Osteoblast (primary cell): ENCODE measurements around the gene YIPF2. TPM values are rescaled to one million over a fixed set of nuclear protein-coding genes. Genes with fewer than 3 reads are reported as not detected.
A peak's percentile ranks its signal among the peaks of the same experiment; 100 is the strongest.

Experiments used
- DNase-seq: peaks from one replicate; pipeline ENCODE4 v3.0.0; 2011; ENCODE audit warnings: low spot score, mixed read lengths; ENCODE audit not compliant: insufficient read length; ENCODE audit errors: missing footprints
- H2AFZ ChIP-seq: 2 replicates; pipeline ENCODE4 v1.6.0; 2011; ENCODE audit warnings: mild to moderate bottlenecking, low read length
- H3K27ac ChIP-seq: 2 replicates; pipeline ENCODE4 v1.5.1; 2011; ENCODE audit warnings: mild to moderate bottlenecking, low read depth, low read length, moderate library complexity
- H3K27me3 ChIP-seq: 2 replicates; pipeline ENCODE4 v1.6.0; 2012; ENCODE audit warnings: mild to moderate bottlenecking, control low read depth, inconsistent platforms, low read length, moderate library complexity; ENCODE audit not compliant: insufficient read depth
- H3K36me3 ChIP-seq: 2 replicates; pipeline ENCODE4 v1.5.1; 2011; ENCODE audit warnings: mild to moderate bottlenecking, low read length, control low read depth, moderate library complexity; ENCODE audit not compliant: insufficient read depth
- H3K4me1 ChIP-seq: 2 replicates; pipeline ENCODE4 v1.5.1; 2011; ENCODE audit warnings: mild to moderate bottlenecking, low read length, control low read depth, moderate library complexity; ENCODE audit not compliant: insufficient read depth
- H3K4me2 ChIP-seq: 2 replicates; pipeline ENCODE4 v1.6.0; 2011; ENCODE audit warnings: mild to moderate bottlenecking, low read length; ENCODE audit not compliant: insufficient read depth
- H3K4me3 ChIP-seq: fragments of 200-600 bp; sonication (generic); 3 replicates; pipeline ENCODE4 v1.5.1; 2012; ENCODE audit warnings: mild to moderate bottlenecking, low read length, inconsistent platforms; ENCODE audit not compliant: insufficient read depth
- H3K79me2 ChIP-seq: 2 replicates; pipeline ENCODE4 v1.6.0; 2012; ENCODE audit warnings: mild to moderate bottlenecking, low read length, control low read depth, inconsistent platforms; ENCODE audit not compliant: insufficient read depth
- H3K9me3 ChIP-seq: 2 replicates; pipeline ENCODE4 v1.5.1; 2011; ENCODE audit warnings: low read depth, low read length, control low read depth
- H4K20me1 ChIP-seq: 2 replicates; pipeline ENCODE4 v1.6.0; 2012; ENCODE audit warnings: mild to moderate bottlenecking, low read length, control low read depth; ENCODE audit not compliant: insufficient read depth
- total RNA-seq: library from RNA; depleted of rRNA; stranded (reverse); fragments of >200 nt; gene quantifications from 2 replicates; pipeline ENCODE4 v1.2.3, GENCODE V29; 2012
- TF ChIP-seq, protein P1 (sequence below): IDR thresholded peaks from 2 replicates; pipeline ENCODE4 v1.5.1; 2011; ENCODE audit warnings: mild to moderate bottlenecking, low read depth, low read length, moderate library complexity; ENCODE audit errors: extremely low read depth

Gene YIPF2
- total RNA-seq, 1 donor: 126 TPM

DNA sequence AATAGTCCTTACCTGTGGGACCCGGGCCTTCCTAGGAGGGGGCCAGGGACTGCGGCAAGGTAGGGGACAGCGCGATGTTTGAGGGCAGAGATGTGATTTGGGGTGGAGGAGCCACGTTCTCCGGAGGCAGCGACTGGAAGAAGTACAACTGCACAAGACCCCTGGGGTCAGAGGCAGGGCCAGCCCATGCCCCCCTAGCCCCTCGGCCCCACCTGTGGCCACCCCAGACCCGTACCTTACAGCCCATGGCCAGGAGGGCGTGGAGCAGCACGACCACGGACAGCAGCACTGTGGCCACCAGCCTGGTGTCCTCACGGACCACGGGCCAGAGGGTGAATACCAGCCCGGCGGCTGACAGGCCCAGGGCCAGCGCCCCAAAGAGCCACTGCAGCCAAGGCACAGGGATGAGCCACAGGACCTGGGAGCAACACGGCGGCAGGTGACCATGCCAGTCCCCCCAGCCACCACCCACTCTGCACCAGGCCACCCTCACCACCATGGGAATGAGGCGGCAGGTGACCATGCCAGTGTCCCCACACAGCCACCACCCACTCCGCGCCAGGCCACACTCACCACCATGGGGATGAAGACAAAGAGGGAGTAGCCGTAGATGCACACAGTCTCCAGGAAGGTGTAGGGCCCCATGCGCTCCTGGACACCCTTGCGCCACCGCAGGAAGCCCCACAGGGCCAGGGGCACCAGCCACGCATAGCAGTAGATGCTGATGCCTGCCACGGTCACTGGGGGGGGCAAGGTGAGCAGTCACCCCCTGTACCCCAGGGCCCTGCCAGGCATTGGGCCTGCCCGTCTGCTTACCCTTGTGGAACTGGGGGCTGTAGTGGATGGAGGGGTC is 5.0 kb downstream of the YIPF2 start:
- no peak overlapping the region for H3K4me2 ChIP-seq
- peaks cover 8% of the 10 kb centered on the region for H4K20me1 ChIP-seq
- no peaks in the 10 kb centered on the region for H3K27me3 ChIP-seq
- H3K27ac ChIP-seq: no peak overlapping the region
- DNase-seq: peak; percentile 72
- TF ChIP-seq, protein P1, sequence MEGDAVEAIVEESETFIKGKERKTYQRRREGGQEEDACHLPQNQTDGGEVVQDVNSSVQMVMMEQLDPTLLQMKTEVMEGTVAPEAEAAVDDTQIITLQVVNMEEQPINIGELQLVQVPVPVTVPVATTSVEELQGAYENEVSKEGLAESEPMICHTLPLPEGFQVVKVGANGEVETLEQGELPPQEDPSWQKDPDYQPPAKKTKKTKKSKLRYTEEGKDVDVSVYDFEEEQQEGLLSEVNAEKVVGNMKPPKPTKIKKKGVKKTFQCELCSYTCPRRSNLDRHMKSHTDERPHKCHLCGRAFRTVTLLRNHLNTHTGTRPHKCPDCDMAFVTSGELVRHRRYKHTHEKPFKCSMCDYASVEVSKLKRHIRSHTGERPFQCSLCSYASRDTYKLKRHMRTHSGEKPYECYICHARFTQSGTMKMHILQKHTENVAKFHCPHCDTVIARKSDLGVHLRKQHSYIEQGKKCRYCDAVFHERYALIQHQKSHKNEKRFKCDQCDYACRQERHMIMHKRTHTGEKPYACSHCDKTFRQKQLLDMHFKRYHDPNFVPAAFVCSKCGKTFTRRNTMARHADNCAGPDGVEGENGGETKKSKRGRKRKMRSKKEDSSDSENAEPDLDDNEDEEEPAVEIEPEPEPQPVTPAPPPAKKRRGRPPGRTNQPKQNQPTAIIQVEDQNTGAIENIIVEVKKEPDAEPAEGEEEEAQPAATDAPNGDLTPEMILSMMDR: no peak
- peaks cover 9% of the 10 kb centered on the region for H3K4me1 ChIP-seq
- peaks cover 53% of the 10 kb centered on the region for H3K36me3 ChIP-seq
- peaks cover 28% of the 10 kb centered on the region for H3K79me2 ChIP-seq
- no peak overlapping the region for H3K4me3 ChIP-seq
- no peaks in the 10 kb centered on the region for H3K9me3 ChIP-seq
- no peak overlapping the region for H2AFZ ChIP-seq

DNA sequence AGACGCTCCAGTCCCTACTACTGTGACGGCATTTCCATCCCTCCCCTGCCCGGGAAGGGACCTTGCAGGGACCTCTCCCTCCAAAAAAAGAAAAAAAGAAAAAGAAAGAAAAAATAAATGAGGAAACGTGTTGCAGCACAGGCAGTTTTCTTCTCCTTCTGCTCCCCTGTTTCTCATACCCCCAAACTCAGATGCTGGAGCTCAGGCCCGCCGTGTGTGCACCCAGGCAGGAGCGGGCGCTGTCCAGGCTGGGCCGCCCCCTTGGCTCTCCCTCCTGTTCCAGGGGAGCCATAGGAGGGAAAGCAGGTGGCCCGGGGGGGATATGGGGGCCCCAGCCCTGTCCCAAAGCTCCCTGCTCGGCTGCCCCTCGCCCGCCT is 5.8 kb downstream of the YIPF2 start:
- peak; percentile 56 for DNase-seq
- TF ChIP-seq, protein P1: no peak
- peaks cover 57% of the 10 kb centered on the region for H3K36me3 ChIP-seq

DNA sequence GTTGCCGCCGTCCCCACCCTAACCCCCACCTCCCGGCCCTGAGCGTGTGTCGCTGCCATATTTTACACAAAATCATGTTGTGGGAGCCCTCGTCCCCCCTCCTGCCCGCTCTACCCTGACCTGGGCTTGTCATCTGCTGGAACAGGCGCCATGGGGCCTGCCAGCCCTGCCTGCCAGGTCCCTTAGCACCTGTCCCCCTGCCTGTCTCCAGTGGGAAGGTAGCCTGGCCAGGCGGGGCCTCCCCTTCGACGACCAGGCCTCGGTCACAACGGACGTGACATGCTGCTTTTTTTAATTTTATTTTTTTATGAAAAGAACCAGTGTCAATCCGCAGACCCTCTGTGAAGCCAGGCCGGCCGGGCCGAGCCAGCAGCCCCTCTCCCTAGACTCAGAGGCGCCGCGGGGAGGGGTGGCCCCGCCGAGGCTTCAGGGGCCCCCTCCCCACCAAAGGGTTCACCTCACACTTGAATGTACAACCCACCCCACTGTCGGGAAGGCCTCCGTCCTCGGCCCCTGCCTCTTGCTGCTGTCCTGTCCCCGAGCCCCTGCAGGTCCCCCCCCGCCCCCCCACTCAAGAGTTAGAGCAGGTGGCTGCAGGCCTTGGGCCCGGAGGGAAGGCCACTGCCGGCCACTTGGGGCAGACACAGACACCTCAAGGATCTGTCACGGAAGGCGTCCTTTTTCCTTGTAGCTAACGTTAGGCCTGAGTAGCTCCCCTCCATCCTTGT is 6.4 kb downstream of the YIPF2 start:
- TF ChIP-seq, protein P1: no peak
- DNase-seq: peak; percentile 52

More for the DNA sequence above, 5.8 kb downstream of the YIPF2 start:
- Histone ChIP-seq H3K4me2 (no peak overlapping the region), H3K79me2 (peaks cover 19% of the 10 kb centered on the region), H3K27me3 (no peaks in the 10 kb centered on the region), H3K4me1 (peaks cover 7% of the 10 kb centered on the region), H2AFZ (no peak overlapping the region), H3K9me3 (no peaks in the 10 kb centered on the region), H3K27ac (no peak overlapping the region), H3K4me3 (no peak overlapping the region), H4K20me1 (peaks cover 8% of the 10 kb centered on the region)

More for the DNA sequence above, 6.4 kb downstream of the YIPF2 start:
- H3K9me3 ChIP-seq: no peaks in the 10 kb centered on the region
- no peak overlapping the region for H2AFZ ChIP-seq
- H3K36me3 ChIP-seq: peaks cover 57% of the 10 kb centered on the region
- no peak overlapping the region for H3K4me3 ChIP-seq
- H3K4me1 ChIP-seq: peaks cover 1% of the 10 kb centered on the region
- H4K20me1 ChIP-seq: peaks cover 8% of the 10 kb centered on the region
- no peak overlapping the region for H3K27ac ChIP-seq
- H3K4me2 ChIP-seq: no peak overlapping the region
- H3K79me2 ChIP-seq: peaks cover 14% of the 10 kb centered on the region
- H3K27me3 ChIP-seq: no peaks in the 10 kb centered on the region
